HG02981 (cell line): ENCODE results near the gene SKP2.
"Not testable (repeated sequence)": the region's sequence is repeated elsewhere in the genome, so short reads cannot be mapped to it uniquely, and the experiment has no call there.

Experiments
- ATAC-seq: cut with Tn5 transposase; IDR thresholded peaks from one replicate; pipeline ENCODE4 v1.9.1; 2021; ENCODE audit warnings: mild to moderate bottlenecking, moderate library complexity; ENCODE audit not compliant: unreplicated experiment

Gene SKP2

DNA sequence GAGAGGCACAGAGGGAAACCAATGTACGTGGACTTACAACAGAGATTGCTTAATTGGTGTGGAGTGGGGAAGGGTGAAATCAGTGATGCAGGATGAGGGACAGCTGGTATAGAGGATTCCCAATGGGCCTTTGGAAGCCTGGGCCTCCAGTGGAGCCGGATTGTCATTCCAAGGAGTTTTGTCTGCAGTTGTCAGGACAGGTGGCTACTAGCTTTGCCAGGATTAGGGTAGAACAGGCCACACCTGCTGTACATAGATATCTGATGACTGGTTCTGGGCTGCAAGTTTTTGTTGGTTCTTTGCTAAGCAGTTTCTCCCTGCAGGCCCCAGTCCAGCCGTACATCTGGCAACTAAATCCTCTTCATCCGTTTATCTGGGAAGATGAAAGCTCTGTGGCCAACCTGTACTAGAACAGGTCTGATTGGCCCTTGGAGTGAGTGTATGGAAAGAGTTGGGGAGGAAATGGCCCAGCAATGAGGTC, 4.2 kb downstream of the SKP2 start:
- ATAC-seq: no peak

DNA sequence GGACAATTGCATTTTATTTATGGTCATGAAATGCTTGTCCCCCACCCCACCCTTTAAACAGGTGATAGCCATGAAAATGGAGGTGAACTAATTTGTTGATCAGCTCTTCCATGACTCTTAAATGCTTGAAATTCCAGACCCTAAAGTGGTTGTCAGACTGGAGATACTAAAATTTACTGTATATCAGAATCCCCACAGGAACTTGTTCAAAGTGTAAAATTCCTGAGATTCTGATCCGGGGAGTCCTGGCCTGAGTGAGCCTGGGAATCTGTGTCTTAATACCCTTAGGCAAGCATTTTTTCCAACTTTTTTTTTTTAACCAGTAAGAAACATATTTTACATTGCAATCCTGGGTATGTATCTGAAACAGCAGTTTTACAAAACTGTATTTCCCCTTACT, 4.7 kb downstream of the SKP2 start:
- ATAC-seq: no peak

DNA sequence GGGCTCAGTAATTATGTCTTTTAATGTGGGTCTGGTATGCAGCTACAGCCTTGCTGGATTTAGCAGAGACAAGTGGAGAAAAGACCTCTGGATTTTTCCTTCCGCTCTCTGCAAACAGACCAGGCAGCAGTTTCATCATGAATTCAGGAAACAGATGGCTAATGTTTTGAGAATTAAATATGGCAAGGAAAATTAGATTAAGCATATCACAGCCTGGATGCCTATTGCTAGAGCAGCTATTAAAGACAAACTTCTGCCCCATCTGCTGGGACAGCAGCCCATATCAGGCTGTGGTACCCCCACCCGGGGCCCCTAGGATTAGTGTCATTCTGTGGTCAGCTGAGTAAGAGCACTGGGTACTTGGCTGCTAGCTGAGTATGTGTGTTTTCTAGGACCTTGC, 6.2 kb downstream of the SKP2 start:
- no peak for ATAC-seq

DNA sequence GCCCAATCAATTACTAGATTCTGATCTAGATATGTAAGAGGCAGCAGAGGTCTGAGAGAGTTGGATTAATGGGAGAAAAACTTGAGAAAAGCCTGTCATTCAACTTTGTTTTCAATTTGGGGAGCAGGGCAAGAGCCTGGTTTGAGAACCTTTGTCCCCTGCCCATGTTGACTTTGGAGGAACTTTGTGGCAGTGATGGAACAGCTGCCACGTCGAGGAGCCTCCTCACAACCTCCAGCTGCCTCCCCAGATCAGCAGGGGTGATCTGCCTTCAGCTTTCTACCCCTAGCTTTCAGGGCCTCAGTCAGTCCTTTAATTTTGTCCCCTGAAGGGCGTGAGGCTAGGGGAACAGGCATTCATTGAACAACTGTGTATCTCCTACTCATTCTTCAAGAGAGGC, 8.7 kb downstream of the SKP2 start:
- no peak for ATAC-seq

DNA sequence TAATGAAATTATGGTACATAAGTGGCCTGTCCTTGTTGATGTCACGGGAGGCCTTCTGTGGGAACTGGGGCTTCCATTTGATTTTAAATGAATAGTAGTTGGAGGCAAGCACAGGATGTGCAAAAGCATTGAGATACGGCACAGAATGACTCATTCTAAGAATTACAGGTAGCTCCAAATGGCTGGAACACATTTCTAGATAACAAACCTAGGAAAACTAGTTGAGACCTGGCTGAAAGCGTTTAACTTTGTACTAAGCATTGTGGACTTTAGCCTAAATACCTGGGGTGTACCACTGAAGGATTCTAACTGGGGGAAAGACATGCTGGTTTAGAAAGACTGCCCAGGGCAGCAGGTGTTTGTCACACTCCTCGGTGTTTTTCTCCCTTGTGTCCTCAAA, 9.4 kb downstream of the SKP2 start:
- ATAC-seq: no peak

DNA sequence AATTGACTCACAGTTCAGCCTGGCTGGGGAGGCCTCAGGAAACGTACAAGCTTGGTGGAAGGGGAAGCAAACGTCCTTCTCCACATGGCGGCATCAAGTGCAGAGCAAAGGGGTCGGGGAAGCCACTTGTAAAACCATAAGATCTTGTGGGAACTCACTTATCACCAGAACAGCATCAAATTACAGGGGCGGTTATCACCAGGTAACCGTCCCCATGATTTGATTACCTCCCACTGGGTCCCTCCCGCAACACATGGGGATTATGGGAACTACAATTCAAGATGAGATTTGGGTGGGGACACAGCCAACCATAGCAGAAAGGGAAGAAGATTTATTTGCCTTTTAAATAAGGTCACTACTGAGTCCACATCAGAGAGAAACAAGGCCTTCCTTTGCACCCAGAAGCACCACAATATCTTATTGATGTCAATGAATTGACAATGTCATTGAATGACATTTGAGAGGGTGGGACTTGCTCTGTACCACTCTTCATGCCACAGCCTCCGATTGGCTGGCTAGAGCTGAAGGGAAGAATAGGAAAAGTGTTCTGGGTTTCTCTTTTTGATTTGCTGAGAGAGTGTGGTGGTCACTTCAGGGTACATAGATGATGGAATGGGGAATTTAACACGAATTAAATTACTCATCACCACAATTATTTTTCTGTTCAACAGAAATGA, 11.0 kb downstream of the SKP2 start:
- ATAC-seq: no peak

DNA sequence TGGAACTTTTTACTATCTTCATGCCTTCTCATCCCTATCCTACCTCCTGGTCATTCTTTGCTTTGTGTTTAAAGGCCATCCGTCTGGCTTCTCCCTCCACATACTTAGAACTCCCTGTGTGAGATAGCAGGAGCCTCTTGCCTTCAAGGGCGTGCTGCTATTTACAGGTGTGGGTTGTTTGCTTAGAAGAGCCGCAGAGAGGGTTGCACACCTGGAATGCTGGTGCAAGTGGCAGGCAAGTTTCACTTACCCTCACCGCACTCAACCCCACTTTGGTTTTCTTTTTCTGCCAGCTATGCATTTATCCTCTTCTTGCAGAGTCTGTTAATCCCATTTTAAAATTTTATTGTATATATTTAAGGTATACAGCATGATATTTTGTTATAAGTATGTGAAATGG, 12.6 kb downstream of the SKP2 start:
- no peak for ATAC-seq

DNA sequence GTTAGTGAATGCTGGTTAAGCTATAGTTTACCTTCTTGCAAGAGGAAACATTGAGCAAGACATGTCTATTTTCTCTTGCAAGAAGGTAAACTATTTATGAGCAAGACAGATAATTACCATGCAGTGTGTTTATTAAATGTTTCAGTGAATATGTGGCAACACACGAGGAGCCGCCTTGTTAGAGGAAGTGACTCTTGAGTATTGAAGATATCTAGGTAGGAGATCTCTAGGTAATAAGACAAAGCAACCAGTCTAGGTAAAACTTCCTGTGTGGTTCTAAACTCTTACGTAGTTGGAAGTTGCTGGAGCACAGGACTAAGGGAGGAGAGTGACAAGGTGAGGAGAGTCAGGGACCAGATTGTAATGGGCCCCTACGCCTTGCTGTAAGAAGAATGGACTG, 16.8 kb downstream of the SKP2 start:
- no peak for ATAC-seq

DNA sequence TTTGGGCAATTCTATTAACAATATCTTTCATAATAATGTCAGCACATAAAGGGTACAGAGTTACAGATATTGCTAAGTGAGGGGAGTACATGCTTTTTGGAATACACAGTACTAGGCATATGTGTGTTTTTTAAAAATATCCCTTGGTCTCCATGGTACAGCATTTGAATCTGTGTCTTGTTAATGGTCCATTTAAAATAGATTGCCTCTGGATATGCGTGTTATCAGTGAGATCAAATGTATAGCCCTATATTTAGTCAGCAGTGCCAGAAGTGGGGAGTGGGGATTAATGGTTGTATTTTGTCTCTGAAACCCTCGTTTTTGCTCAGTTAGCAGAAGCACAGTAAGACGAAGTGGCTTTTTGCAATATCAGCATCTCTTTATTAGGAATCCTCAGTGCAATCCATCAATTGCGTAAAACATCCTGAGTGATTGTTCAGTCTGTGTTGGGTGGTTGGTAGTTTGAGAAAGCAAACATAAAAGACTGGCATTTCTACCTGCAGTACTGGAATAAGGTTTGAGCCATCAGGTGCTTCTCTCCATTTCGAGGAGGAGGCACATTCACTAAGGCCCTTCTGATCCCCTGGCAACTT, 19.0 kb downstream of the SKP2 start:
- no peak for ATAC-seq

DNA sequence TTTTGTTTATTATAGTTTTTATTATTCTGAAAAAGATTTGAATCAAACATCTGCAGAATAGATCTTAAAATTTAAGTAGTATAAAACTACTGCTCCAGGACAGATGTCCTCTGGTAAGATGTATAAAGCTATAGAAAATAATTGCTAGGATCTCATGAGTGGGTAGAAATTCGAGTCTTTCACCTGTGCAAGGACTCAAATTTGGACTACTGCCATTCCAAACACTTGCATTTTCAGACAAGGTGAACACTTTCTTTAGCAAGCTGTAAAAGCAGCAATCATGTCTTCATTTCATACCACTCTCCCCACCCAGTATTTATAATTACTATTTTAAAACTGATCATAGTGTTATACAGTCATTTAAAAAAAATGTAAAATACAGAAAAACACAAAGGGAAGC, 20.7 kb downstream of the SKP2 start:
- ATAC-seq: no peak

DNA sequence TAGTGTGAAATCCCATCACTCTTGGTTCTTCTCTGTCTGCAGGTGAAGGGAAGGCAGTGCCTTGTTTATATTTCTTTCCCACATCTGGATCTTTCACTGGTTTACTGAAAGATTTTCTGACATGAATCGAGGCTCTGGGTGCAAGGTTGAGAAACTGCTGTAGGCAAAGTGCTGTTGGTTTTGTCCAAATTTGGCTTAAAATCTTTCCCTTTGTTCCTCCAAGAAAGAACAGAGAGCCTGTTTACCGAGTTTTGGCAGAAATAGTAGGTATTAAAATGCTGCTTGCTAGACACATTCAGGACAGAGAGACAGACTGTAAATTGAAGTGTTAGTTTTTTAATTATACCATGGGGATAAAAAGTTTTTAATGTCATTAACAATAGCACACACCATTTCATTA, 21.5 kb downstream of the SKP2 start:
- no peak for ATAC-seq

DNA sequence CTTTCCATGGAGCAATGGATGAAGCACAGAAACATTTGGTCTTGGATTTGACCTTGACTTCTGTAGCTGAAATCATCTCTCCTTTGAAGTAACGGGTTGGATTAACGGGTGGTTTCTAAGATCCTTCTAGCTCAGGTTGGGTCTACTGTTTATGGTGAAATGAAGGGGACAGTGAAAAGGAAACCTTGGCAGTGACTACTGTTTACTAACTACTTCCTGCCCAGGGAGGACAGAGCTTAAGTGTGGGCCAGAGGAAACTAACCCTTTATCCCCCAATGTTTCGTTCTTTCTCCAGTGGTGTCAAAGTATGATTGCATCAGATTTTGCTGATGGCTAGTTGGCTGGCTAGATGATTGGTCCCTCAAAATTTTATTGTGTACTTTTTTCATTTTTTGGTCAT, 22.2 kb downstream of the SKP2 start:
- no peak for ATAC-seq

DNA sequence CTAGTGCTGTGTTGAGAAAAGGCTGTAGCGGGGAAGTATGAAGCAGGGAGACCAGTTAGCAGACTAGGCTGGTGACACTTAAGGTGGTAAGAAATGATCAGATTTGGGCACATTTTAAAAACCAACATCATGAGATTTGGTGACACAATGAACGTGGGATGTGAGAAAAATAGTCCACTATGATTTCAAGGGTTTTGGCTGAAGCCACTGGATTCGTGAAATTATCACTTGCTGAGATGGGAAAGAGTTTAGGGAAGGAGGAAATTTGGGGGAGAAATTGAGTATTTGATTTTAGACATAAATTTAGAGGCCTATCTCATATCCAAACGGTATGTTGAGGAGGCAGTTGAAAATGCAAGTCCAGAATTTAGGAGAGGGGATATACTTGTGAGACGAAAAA, 23.1 kb downstream of the SKP2 start:
- no peak for ATAC-seq

DNA sequence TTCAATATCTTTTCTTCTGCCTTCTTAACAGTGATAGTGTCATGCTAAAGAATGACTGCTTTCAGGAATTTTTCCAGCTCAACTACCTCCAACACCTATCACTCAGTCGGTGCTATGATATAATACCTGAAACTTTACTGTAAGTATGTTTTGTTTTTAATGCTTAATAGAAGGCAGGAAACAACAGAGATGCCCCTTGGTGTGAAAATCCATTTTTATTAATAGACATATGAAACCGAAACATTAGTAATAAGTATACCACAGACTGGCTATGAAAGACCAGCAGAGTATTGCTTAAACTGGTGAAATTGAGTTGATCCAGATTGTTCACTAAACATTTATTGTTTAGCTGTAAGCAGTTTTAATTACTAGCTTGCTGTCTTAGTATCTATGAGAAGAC, 25.2 kb downstream of the SKP2 start:
- ATAC-seq: peak; percentile 97

DNA sequence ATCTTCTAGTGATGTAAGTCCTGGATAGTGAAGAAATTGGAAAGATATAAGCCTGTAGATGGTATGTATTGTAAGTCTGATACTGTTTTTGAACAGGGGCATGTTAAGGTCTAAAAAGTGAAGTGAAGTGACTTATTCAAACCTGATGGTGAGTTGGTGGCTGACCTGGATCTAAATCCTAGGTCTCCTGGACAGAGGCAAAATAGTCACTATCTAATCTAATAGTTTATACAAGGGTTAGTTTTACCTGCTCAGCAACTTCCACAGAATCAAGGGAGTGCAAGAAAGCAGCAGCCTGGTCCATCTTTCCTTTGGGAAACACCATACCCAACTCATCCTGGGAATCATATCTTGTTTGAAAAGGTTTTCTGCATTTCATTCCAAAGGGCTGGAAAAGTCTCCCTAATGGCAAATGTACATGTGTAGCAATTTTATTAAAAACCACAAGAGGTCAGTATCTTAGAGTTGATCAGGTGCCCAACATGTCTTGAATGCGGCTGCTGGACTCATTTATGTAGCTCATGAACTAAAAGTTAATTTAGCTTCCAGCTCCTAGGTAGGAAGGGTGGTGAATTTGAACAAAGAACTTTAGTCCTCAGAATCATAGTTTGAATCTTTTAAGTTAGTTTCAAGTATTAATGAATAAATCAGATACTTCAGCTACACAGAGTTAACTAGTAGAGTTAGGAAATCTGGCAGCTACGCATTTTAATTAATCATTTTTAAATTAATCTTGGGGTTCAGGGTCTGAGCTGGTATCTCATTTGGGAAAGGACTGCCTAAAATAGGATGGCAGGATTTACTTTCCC, 26.0 kb downstream of the SKP2 start:
- no peak for ATAC-seq

DNA sequence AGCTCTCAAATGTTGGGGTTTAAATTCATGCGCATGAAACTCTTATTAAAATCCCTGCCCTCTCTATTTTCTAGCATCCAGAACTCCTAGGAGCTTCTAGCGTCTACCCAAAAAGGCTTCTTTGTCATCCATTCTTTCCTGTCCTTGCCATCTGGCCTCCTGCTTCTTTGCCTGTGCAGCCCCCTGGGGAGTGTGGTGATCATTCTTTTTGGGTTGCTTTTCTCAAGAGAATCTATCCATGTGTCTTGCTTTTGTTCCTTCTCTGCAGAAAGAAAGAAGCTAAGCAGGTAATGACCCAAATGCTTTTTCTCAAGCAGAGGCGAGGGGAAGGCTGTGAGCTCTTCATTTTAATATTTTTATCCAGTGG, 26.6 kb downstream of the SKP2 start:
- ATAC-seq: no peak

DNA sequence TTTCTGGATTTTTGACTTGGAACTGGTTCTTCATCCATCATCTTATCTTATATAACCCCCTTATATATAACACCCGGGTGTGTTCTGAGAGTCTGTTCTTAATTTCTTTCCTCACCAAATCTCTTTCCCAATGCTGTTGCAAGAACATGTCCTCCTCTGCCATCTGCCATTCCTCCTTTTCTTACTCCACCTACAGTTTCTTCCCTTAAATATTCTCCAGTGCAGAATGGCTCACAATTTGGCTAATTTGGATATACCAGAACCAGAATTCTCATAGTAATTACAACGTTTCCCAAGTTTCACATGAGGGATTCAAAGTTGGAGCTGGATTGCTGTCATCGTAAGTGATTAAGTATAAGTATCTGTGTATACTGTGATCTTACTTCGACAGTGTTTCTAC, 28.0 kb downstream of the SKP2 start:
- no peak for ATAC-seq

DNA sequence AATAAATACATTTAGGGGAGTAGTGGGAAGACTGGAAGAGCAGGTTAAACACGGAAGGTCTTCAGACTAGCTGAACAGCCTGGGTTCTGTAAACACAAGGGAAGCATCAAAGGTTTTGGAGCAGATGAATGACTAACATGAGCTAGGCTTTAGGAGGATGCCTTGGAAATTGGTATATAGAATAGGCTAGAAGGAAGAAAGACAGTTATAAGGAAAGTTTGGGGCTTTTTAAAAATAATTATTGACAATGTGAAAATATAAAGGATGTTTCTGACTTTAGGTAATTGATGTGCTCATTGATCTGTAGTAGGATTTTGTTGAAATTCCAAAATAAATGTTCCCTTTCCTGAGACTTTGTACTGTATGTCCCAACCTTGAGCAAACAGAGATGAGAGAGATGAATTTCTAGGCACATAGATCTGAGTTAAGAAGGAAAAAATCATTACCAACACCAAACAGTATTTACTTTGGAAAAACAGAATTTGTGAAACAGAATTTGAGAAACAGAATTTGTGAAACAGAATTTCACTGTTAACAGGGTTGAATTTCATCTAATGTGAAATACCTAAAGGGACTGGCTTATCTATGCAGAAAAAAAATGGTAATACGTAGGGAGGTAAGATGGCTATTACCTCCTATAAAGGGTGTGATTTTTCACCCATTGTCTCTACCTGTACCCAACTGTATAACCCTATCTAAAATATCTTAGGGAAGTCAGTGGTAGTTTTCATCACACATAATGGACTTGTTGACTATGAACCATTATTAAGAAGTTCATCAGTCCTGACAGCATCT, 28.8 kb downstream of the SKP2 start:
- no peak for ATAC-seq

DNA sequence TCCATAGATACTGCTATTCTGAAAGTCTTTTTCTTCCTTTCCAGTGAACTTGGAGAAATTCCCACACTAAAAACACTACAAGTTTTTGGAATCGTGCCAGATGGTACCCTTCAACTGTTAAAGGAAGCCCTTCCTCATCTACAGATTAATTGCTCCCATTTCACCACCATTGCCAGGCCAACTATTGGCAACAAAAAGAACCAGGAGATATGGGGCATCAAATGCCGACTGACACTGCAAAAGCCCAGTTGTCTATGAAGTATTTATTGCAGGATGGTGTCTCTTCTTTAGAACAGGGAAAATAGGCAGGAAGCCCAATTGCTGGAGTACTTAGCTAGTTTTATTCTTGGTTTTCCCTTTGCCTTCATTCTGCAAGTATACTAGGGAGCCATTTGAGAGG, 29.9 kb downstream of the SKP2 start:
- ATAC-seq: no peak

DNA sequence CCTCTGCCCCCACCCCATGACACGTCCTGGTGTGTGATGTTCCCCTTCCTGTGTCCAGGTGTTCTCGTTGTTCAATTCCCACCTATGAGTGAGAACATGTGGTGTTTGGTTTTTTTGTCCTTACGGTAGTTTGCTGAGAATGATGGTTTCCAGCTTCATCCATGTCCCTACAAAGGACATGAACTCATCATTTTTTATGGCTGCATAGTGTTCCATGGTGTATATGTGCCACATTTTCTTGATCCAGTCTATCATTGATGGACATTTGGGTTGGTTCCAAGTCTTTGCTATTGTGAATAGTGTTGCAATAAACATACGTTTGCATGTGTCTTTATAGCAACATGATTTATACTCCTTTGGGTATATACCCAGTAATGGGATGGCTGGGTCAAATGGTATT, 32.5 kb downstream of the SKP2 start:
- ATAC-seq: not testable (repeated sequence)

DNA sequence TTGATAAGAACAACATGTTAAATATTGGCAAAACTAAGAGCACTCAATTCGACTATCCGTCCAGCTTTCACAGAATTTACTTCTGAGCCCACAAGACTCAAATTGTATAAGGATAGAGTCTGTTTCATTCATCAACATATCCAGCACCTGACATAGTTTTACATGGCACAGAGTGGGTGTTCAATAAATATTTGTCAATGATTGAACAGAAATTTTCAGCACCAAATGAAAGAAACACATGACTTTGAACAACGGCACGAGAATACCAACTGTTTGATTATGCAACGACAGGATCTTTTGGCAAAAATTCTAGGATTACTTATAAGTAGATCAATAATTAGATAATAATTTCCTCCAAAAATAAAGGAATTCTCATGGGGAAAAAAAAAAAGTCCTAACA, 41.8 kb downstream of the SKP2 start:
- ATAC-seq: no peak
